ENCODE results near the gene NOP16. TPM values are rescaled to one million over a fixed set of nuclear protein-coding genes. Genes with fewer than 3 reads are reported as not detected.

The NOP16 gene
- total and polyA plus RNA-seq, 2 of the 13 experiments (the other 11 are each of a cell fraction or from before 2014, with no cell fraction given): 43.3 to 48.4 TPM

DNA sequence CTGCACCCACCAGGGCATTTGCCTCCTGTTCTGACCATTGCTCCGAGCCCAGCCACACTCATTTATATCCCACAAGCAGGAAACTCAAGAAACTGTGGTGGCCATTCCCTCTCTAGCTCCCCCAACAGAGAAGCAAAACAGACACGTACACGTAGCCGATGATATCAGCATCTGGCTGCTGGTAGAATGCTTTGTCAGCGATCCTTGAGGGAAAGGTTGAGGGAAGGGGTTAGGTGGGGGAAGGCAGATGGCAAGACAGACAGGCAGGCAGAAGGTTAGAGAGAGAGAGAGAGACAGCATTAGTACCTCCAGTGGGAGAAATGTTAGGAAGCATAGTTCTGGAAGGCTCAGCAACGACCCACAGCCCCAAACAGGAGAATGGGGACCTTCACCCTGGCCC lies 7.9 kb upstream of the NOP16 start:
- intact Hi-C loops (cut with micrococcal nuclease; ENCODE audit: unreplicated experiment): no loop called here

DNA sequence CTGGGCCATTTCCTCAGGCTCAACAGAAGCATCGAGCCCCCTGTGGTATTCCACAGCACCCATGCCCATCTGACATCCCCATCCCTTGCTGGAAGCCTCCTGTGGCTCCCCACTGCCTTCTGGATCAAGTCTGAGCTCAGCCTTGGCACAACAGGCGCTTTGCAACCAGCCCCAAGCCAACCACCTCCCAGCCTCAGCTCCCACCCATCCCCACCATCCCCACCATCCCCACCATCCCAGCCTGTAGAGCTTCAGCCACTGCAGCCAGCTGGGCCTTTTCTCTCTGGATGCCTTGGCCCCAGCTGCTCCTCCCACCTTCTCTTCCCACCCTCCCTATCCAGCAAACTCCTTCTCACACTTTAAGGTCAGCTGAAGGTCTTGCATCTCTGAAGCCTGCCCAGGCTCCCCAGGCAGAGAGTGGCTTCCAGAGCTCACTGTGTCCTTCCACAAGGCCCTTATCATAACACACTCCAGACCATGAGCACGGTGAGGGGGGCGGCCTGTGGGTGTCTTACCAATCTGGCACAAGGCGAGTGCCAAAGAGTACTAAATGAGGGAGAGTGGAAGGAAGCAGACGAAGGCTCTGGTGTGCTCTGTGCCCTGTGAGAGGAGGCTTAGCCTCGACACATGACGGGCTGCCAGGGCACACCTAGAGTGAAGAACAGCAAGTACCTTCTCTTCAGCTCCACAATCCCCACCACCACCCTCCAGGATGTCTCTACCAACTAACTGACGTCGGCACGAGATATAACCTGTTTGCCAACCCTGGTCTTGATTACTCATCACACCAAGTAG lies 6.7 kb upstream of the NOP16 start:
- no peak for ATAC-seq
- no peaks in the 10 kb centered on the region; the same call in 1 of the 2 replicates for H4K20me1 ChIP-seq (ENCODE audit: insufficient read depth, low read length)
- H3K79me2 ChIP-seq (ENCODE audit: insufficient read depth, low read length): no peaks in the 10 kb centered on the region
- no peak for TF ChIP-seq ZBTB7A (CRISPR knock-in tag; IDR thresholded peaks at IDR 0.05)
- no peak for TF ChIP-seq ZNF263 (CRISPR knock-in tag; IDR thresholded peaks at IDR 0.05)
- TF ChIP-seq, protein P1, sequence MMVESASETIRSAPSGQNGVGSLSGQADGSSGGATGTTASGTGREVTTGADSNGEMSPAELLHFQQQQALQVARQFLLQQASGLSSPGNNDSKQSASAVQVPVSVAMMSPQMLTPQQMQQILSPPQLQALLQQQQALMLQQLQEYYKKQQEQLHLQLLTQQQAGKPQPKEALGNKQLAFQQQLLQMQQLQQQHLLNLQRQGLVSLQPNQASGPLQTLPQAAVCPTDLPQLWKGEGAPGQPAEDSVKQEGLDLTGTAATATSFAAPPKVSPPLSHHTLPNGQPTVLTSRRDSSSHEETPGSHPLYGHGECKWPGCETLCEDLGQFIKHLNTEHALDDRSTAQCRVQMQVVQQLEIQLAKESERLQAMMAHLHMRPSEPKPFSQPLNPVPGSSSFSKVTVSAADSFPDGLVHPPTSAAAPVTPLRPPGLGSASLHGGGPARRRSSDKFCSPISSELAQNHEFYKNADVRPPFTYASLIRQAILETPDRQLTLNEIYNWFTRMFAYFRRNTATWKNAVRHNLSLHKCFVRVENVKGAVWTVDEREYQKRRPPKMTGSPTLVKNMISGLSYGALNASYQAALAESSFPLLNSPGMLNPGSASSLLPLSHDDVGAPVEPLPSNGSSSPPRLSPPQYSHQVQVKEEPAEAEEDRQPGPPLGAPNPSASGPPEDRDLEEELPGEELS (CRISPR knock-in tag; IDR thresholded peaks at IDR 0.05): no peak
- no peak for TF ChIP-seq RARA (CRISPR knock-in tag; IDR thresholded peaks at IDR 0.05)
- TF ChIP-seq MEF2D (CRISPR knock-in tag; IDR thresholded peaks at IDR 0.05): no peak
- TF ChIP-seq, protein P2, sequence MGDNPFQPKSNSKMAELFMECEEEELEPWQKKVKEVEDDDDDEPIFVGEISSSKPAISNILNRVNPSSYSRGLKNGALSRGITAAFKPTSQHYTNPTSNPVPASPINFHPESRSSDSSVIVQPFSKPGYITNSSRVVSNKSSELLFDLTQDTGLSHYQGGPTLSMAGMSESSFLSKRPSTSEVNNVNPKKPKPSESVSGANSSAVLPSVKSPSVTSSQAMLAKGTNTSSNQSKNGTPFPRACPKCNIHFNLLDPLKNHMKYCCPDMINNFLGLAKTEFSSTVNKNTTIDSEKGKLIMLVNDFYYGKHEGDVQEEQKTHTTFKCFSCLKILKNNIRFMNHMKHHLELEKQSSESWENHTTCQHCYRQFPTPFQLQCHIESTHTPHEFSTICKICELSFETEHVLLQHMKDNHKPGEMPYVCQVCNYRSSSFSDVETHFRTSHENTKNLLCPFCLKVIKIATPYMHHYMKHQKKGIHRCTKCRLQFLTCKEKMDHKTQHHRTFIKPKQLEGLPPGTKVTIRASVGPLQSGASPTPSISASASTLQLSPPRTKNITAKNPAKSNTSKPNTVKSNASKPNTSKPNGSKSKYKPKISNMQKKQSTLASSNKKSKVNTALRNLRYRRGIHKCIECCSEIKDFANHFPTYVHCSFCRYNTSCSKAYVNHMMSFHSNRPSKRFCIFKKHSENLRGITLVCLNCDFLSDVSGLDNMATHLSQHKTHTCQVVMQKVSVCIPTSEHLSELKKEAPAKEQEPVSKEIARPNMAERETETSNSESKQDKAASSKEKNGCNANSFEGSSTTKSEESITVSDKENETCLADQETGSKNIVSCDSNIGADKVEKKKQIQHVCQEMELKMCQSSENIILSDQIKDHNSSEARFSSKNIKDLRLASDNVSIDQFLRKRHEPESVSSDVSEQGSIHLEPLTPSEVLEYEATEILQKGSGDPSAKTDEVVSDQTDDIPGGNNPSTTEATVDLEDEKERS (CRISPR knock-in tag; IDR thresholded peaks at IDR 0.05): no peak
- no peak for TF ChIP-seq ZC3H4 (CRISPR knock-in tag; IDR thresholded peaks at IDR 0.05; ENCODE audit: borderline replicate concordance)
- no peak for TF ChIP-seq NONO (IDR thresholded peaks at IDR 0.05)
- TF ChIP-seq NONO (CRISPR knock-in tag; conservative IDR thresholded peaks at IDR 0.05): no peak
- no peak for TF ChIP-seq PPARG (CRISPR knock-in tag; conservative IDR thresholded peaks at IDR 0.05)
- no peak for TF ChIP-seq ZNF615 (CRISPR knock-in tag; IDR thresholded peaks at IDR 0.05; ENCODE audit: borderline replicate concordance)

More for the DNA sequence above, 7.9 kb upstream of the NOP16 start:
- Histone ChIP-seq H4K20me1 (ENCODE audit: insufficient read depth, low read length) (no peaks in the 10 kb centered on the region), H3K4me2 (ENCODE audit: low read depth, low read length) (no peak overlapping the region), H3K79me2 (ENCODE audit: insufficient read depth, low read length) (no peaks in the 10 kb centered on the region), H3K4me1 (ENCODE audit: insufficient read depth, low read length) (no peaks in the 10 kb centered on the region), H3K9me3 (ENCODE audit: low read length) (no peaks in the 10 kb centered on the region), H2AFZ (ENCODE audit: low read length) (no peak overlapping the region), H3K36me3 (replicated peaks in 1 of 2; ENCODE audit: control insufficient read depth in 1 of 2, insufficient read depth in 2 of 2, low read length in 2 of 2) (peaks cover 2 to 6% of the 10 kb centered on the region in 2 experiments; a peak in 2 of 5 replicates), H3K9ac (ENCODE audit: insufficient read depth, low read depth, low read length) (no peak overlapping the region), H3K27ac (ENCODE audit: extremely low read length, insufficient read depth, low read length) (no peak overlapping the region), H3K4me3 (replicated peaks in 1 of 3; ENCODE audit: insufficient read depth in 1 of 3, low read depth in 2 of 3, low read length in 3 of 3) (no peak overlapping the region), H3K27me3 (ENCODE audit: control insufficient read depth in 1 of 2, insufficient read depth in 2 of 2, low read length in 2 of 2) (no peaks in the 10 kb centered on the region)
- in situ Hi-C loops (cut with HindIII; ENCODE audit: extremely low pct_ligation_motif_present, low pct_unique_long_range_greater_than_20kb): no loop called here
- 94% methylated on average over 5 of the region's 6 CpGs for WGBS (ENCODE audit: low lambda C conversion rate)
- CTCF ChIA-PET (ENCODE audit: low intra/inter-chr PET ratio, low total read pairs): no interaction called here
- ATAC-seq (no peak), FAIRE-seq (no peak), DNase-seq (ENCODE audit: low spot score) (no peak)
- POLR2A ChIA-PET: no interaction called here
- TF ChIP-seq MAFF (IDR thresholded peaks at IDR 0.05; ENCODE audit: low read depth, low read length): peak; percentile 85
- TF ChIP-seq ZNF879 (CRISPR knock-in tag; IDR thresholded peaks at IDR 0.05): no peak
- peak; percentile 84 to 91 for TF ChIP-seq MAFK (conservative IDR thresholded peaks at IDR 0.05 in 1 of 2, IDR thresholded peaks at IDR 0.05 in 1 of 2; ENCODE audit: low read length in 2 of 2)
- BruUV-seq (replicated peaks): no TSS peak

More for the DNA sequence above, 6.7 kb upstream of the NOP16 start:
- Histone ChIP-seq H3K27me3 (ENCODE audit: control insufficient read depth in 1 of 2, insufficient read depth in 2 of 2, low read length in 2 of 2) (no peaks in the 10 kb centered on the region), H3K27ac (ENCODE audit: extremely low read length, insufficient read depth, low read length) (no peak overlapping the region), H3K9me3 (ENCODE audit: low read length) (no peaks in the 10 kb centered on the region), H3K9ac (ENCODE audit: insufficient read depth, low read depth, low read length) (no peak overlapping the region), H3K36me3 (replicated peaks in 1 of 2; ENCODE audit: control insufficient read depth in 1 of 2, insufficient read depth in 2 of 2, low read length in 2 of 2) (peaks cover 2 to 6% of the 10 kb centered on the region in 2 experiments; a peak in 2 of 5 replicates), H2AFZ (ENCODE audit: low read length) (no peak overlapping the region), H3K4me1 (ENCODE audit: insufficient read depth, low read length) (peaks cover 3% of the 10 kb centered on the region), H3K4me3 (replicated peaks in 1 of 3; ENCODE audit: insufficient read depth in 1 of 3, low read depth in 2 of 3, low read length in 3 of 3) (no peak overlapping the region), H3K4me2 (ENCODE audit: low read depth, low read length) (no peak overlapping the region)
- FAIRE-seq (no peak), DNase-seq (ENCODE audit: low spot score) (no peak)
- ChIA-PET POLR2A (no interaction called here), CTCF (ENCODE audit: low intra/inter-chr PET ratio, low total read pairs) (no interaction called here)
- BruUV-seq (replicated peaks): no TSS peak
- intact Hi-C loops (cut with micrococcal nuclease; ENCODE audit: unreplicated experiment) (no loop called here), in situ Hi-C loops (cut with HindIII; ENCODE audit: extremely low pct_ligation_motif_present, low pct_unique_long_range_greater_than_20kb) (no loop called here)
- WGBS (ENCODE audit: low lambda C conversion rate): 91% methylated on average over 10 of the region's 11 CpGs
